HCT116 (cell line): ENCODE measurements around the gene HPCAL1. TPM values are rescaled to one million over a fixed set of nuclear protein-coding genes. Genes with fewer than 3 reads are reported as not detected.

Experiments
- ATAC-seq: fragments of 200-7000 bp; cut with Tn5 transposase; 2 replicates; pipeline ENCODE4 v1.9.1; 2020; ENCODE audit warnings: mild to moderate bottlenecking, moderate library complexity
- BruUV-seq: library from RNA; stranded (reverse); fragments of 400-500 nt; replicated peaks from 2 replicates; lab custom pipeline; 2021; lab: Mats Ljungman, UMichigan
- CTCF ChIA-PET: fragments of 300-600 bp; sonication (Branson Sonifier 250); formaldehyde crosslinking; loops from one replicate; lab custom pipeline; 2021; ENCODE audit warnings: antibody characterized with exemption; lab: Charles Lee
- POLR2A ChIA-PET: fragments of 300-600, 350-600 bp; sonication (Branson Sonifier 250); formaldehyde crosslinking; loops from one replicate; lab custom pipeline; 2021; ENCODE audit warnings: antibody characterized with exemption; lab: Charles Lee
- RAD21 ChIA-PET, 2 experiments: fragments of 300-600 bp; sonication (Branson Sonifier 250); formaldehyde crosslinking; loops; one replicate each; lab custom pipeline; 2023; ENCODE audit warnings: low total read pairs in 2 of 2; ENCODE audit not compliant: uncharacterized antibody in 2 of 2, unreplicated experiment in 2 of 2, low non-redundant PET in 1 of 2; lab: Charles Lee
- DNase-seq: peaks from one replicate; pipeline ENCODE4 v3.0.0-alpha.2; 2010; ENCODE audit warnings: low read depth, low spot score
- H2AFZ ChIP-seq: fragments of 200-600 bp; shearing (Covaris generic), sonication (generic); 2 replicates; pipeline ENCODE4 v1.6.1; 2017; ENCODE audit warnings: low read depth, mixed run types, mixed read lengths, antibody characterized with exemption, low read length; ENCODE audit not compliant: poor library complexity, severe bottlenecking
- H3K27ac ChIP-seq: 2 replicates; pipeline ENCODE4 v1.5.1; 2012; ENCODE audit warnings: low read depth, low read length
- H3K27me3 ChIP-seq: fragments of 200-600 bp; sonication (generic); 2 replicates; pipeline ENCODE4 v1.6.1; 2016; ENCODE audit warnings: mixed run types, low read length, mixed read lengths; ENCODE audit not compliant: insufficient read depth
- H3K36me3 ChIP-seq, 2 experiments: fragments of 200-500 bp in 1 of 2; fragments of 200-600 bp in 1 of 2; sonication (Bioruptor generic) in 1 of 2; sonication (generic) in 1 of 2; 2 replicates each; pipeline versions ENCODE4 v1.5.1 to v1.6.1; 2014 to 2016; ENCODE audit warnings: low read length in 2 of 2, inconsistent platforms in 1 of 2, mixed read lengths in 1 of 2, mixed run types in 1 of 2; ENCODE audit not compliant: insufficient read depth in 2 of 2, control insufficient read depth in 1 of 2
- H3K4me1 ChIP-seq, 2 experiments: fragments of 200-600 bp in 1 of 2; sonication (generic) in 1 of 2; 2 replicates each; pipeline versions ENCODE4 v1.5.1 to v1.6.1; 2012 to 2017; ENCODE audit warnings: low read length in 2 of 2, inconsistent platforms in 1 of 2, mild to moderate bottlenecking in 1 of 2, mixed read lengths in 1 of 2, mixed run types in 1 of 2, moderate library complexity in 1 of 2; ENCODE audit not compliant: insufficient read depth in 2 of 2, control insufficient read depth in 1 of 2
- H3K4me2 ChIP-seq: fragments of 200-600 bp; sonication (generic); 2 replicates; pipeline ENCODE4 v1.6.1; 2017; ENCODE audit warnings: mixed run types, low read length, mixed read lengths
- H3K4me3 ChIP-seq, 2 experiments: fragments of 200-600 bp in 1 of 2; sonication (generic) in 1 of 2; replicated peaks in 1 of 2; 2 replicates each; pipeline ENCODE4 v1.5.1; 2011 to 2016; ENCODE audit warnings: low read length in 2 of 2, control low read depth in 1 of 2, low read depth in 1 of 2, mild to moderate bottlenecking in 1 of 2, mixed read lengths in 1 of 2, mixed run types in 1 of 2
- H3K79me2 ChIP-seq: fragments of 200-600 bp; sonication (generic); 2 replicates; pipeline ENCODE4 v1.6.1; 2017; ENCODE audit warnings: mild to moderate bottlenecking, mixed run types, low read length, moderate library complexity, mixed read lengths; ENCODE audit not compliant: insufficient read depth
- H3K9ac ChIP-seq: fragments of 200-600 bp; sonication (generic); 2 replicates; pipeline ENCODE4 v1.6.1; 2016; ENCODE audit warnings: low read length, mixed read lengths
- H3K9me2 ChIP-seq: fragments of 200-600 bp; sonication (generic), shearing (Covaris generic); 2 replicates; pipeline ENCODE4 v1.6.1; 2017; ENCODE audit warnings: mixed run types, mild to moderate bottlenecking, moderate library complexity; ENCODE audit not compliant: insufficient read depth
- H3K9me3 ChIP-seq, 2 experiments: fragments of 200-500 bp in 1 of 2; fragments of 200-600 bp in 1 of 2; sonication (Bioruptor generic) in 1 of 2; sonication (generic) in 1 of 2; 2 replicates each; pipeline ENCODE4 v1.6.1; 2014 to 2017; ENCODE audit warnings: low read length in 2 of 2, mixed read lengths in 2 of 2, inconsistent platforms in 1 of 2, low read depth in 1 of 2, mild to moderate bottlenecking in 1 of 2, mixed run types in 1 of 2, moderate library complexity in 1 of 2; ENCODE audit not compliant: control insufficient read depth in 1 of 2, insufficient read depth in 1 of 2
- H4K20me1 ChIP-seq: fragments of 200-600 bp; sonication (generic), shearing (Covaris generic); 2 replicates; pipeline ENCODE4 v1.6.1; 2017; ENCODE audit warnings: mixed run types, mild to moderate bottlenecking, moderate library complexity; ENCODE audit not compliant: insufficient read depth
- CBX3 ChIP-seq: IDR thresholded peaks from 2 replicates; pipeline ENCODE4 v1.6.1; 2012; ENCODE audit warnings: low read depth
- CEBPB ChIP-seq: IDR thresholded peaks from 2 replicates; pipeline ENCODE4 v1.6.1; 2012; ENCODE audit warnings: low read depth
- CTCF ChIP-seq, 3 experiments: fragments of 200-600 bp in 1 of 3; sonication (generic) in 1 of 3; IDR thresholded peaks in 2 of 3; conservative IDR thresholded peaks in 1 of 3; 2 replicates each; pipeline ENCODE4 v1.5.1; 2012 to 2017; ENCODE audit warnings: low read depth in 2 of 3, low read length in 2 of 3, antibody characterized with exemption in 1 of 3, borderline replicate concordance in 1 of 3, control low read depth in 1 of 3, mild to moderate bottlenecking in 1 of 3, mixed read lengths in 1 of 3, mixed run types in 1 of 3, moderate library complexity in 1 of 3; ENCODE audit not compliant: insufficient read depth in 1 of 3
- EGR1 ChIP-seq: IDR thresholded peaks from 2 replicates; pipeline ENCODE4 v1.6.1; 2012; ENCODE audit warnings: low read depth
- ELF1 ChIP-seq: IDR thresholded peaks from 2 replicates; pipeline ENCODE4 v1.6.1; 2012; ENCODE audit warnings: low read depth, borderline replicate concordance
- EZH2phosphoT487 ChIP-seq: fragments of 200-600 bp; IDR thresholded peaks from 2 replicates; pipeline ENCODE4 v1.6.1; 2018; ENCODE audit warnings: antibody characterized with exemption, borderline replicate concordance
- FOSL1 ChIP-seq: IDR thresholded peaks from 2 replicates; pipeline ENCODE4 v1.6.1; 2012; ENCODE audit warnings: low read depth
- JUND ChIP-seq: IDR thresholded peaks from 2 replicates; pipeline ENCODE4 v1.6.1; 2012
- POLR2A ChIP-seq: IDR thresholded peaks from 2 replicates; pipeline ENCODE4 v1.7.0; 2011; ENCODE audit warnings: borderline replicate concordance; ENCODE audit not compliant: insufficient read depth, insufficient read length; ENCODE audit errors: extremely low read depth
- POLR2AphosphoS5 ChIP-seq: IDR thresholded peaks from 2 replicates; pipeline ENCODE4 v1.6.1; 2011; ENCODE audit warnings: mild to moderate bottlenecking, low read depth, low read length, moderate library complexity
- SIN3A ChIP-seq: IDR thresholded peaks from 2 replicates; pipeline ENCODE4 v1.6.1; 2012; ENCODE audit warnings: low read depth
- SP1 ChIP-seq: IDR thresholded peaks from 2 replicates; pipeline ENCODE4 v1.6.1; 2012; ENCODE audit warnings: low read depth
- SRF ChIP-seq: IDR thresholded peaks from 2 replicates; pipeline ENCODE4 v1.6.1; 2012; ENCODE audit warnings: low read depth
- YY1 ChIP-seq: IDR thresholded peaks from 2 replicates; pipeline ENCODE4 v1.6.1; 2011; ENCODE audit warnings: low read length, low read depth, moderate library complexity, mild to moderate bottlenecking; ENCODE audit not compliant: insufficient replicate concordance; ENCODE audit errors: extremely low read depth
- ZNF274 ChIP-seq: fragments of 200-500 bp; sonication (Bioruptor generic); IDR thresholded peaks from 2 replicates; pipeline ENCODE4 v1.6.1; 2014; ENCODE audit warnings: mild to moderate bottlenecking, low read depth, low read length, inconsistent platforms
- intact Hi-C: fragments of 100-400 bp; cut with micrococcal nuclease; formaldehyde crosslinking; loops from 2 replicates; pipeline ENCODE4 v1.10.0; 2022
- total RNA-seq: library from RNA; stranded (reverse); gene quantifications from one replicate; pipeline ENCODE4 v1.2.1, GENCODE V29; 2021; ENCODE audit not compliant: unreplicated experiment
- TF ChIP-seq, protein P1 (sequence below): IDR thresholded peaks from 2 replicates; pipeline ENCODE4 v1.6.1; 2012
- TF ChIP-seq, protein P2 (sequence below): IDR thresholded peaks from 2 replicates; pipeline ENCODE4 v1.6.1; 2012; ENCODE audit warnings: low read depth

The HPCAL1 gene
- total RNA-seq, 1 experiment from 2014 or later: 111 TPM

- no peak for DNase-seq
- CTCF ChIA-PET: no interaction called here
- Histone ChIP-seq H3K27ac (no peak overlapping the region), H3K36me3 (no peaks in the 10 kb centered on the region), H2AFZ (no peak overlapping the region)
- POLR2A ChIA-PET: no interaction called here
- no peak for TF ChIP-seq CTCF (IDR thresholded peaks at IDR 0.05 in 2 of 3, conservative IDR thresholded peaks at IDR 0.05 in 1 of 3; ENCODE audit: borderline replicate concordance in 1 of 3, insufficient read depth in 1 of 3, low read depth in 2 of 3, low read length in 2 of 3)
- no peak for TF ChIP-seq YY1
- no peak for TF ChIP-seq ELF1
- TF ChIP-seq EGR1: no peak
- no peak for TF ChIP-seq JUND
- TF ChIP-seq, protein P1, sequence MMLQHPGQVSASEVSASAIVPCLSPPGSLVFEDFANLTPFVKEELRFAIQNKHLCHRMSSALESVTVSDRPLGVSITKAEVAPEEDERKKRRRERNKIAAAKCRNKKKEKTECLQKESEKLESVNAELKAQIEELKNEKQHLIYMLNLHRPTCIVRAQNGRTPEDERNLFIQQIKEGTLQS: no peak
- TF ChIP-seq SP1: no peak
- no peak for TF ChIP-seq ZNF274
- TF ChIP-seq CBX3: no peak
- no peak for TF ChIP-seq SRF
- TF ChIP-seq FOSL1: no peak
- no peak for TF ChIP-seq POLR2AphosphoS5
- TF ChIP-seq, protein P2, sequence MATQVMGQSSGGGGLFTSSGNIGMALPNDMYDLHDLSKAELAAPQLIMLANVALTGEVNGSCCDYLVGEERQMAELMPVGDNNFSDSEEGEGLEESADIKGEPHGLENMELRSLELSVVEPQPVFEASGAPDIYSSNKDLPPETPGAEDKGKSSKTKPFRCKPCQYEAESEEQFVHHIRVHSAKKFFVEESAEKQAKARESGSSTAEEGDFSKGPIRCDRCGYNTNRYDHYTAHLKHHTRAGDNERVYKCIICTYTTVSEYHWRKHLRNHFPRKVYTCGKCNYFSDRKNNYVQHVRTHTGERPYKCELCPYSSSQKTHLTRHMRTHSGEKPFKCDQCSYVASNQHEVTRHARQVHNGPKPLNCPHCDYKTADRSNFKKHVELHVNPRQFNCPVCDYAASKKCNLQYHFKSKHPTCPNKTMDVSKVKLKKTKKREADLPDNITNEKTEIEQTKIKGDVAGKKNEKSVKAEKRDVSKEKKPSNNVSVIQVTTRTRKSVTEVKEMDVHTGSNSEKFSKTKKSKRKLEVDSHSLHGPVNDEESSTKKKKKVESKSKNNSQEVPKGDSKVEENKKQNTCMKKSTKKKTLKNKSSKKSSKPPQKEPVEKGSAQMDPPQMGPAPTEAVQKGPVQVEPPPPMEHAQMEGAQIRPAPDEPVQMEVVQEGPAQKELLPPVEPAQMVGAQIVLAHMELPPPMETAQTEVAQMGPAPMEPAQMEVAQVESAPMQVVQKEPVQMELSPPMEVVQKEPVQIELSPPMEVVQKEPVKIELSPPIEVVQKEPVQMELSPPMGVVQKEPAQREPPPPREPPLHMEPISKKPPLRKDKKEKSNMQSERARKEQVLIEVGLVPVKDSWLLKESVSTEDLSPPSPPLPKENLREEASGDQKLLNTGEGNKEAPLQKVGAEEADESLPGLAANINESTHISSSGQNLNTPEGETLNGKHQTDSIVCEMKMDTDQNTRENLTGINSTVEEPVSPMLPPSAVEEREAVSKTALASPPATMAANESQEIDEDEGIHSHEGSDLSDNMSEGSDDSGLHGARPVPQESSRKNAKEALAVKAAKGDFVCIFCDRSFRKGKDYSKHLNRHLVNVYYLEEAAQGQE: no peak
- no peak for TF ChIP-seq EZH2phosphoT487
- no peak for TF ChIP-seq CEBPB
- TF ChIP-seq POLR2A: no peak
- TF ChIP-seq SIN3A: no peak
- TF ChIP-seq, all 23 proteins: peak for 0
- no peaks in the 10 kb centered on the region for H4K20me1 ChIP-seq
- H3K9me3 ChIP-seq: no peaks in the 10 kb centered on the region
- ATAC-seq: no peak
- peaks cover 78% of the 10 kb centered on the region for H3K79me2 ChIP-seq
- intact Hi-C loops: no loop called here
- no peaks in the 10 kb centered on the region for H3K9me2 ChIP-seq
- no TSS peak for BruUV-seq
- RAD21 ChIA-PET: no interaction called here
- H3K4me2 ChIP-seq: no peak overlapping the region
- no peaks in the 10 kb centered on the region for H3K27me3 ChIP-seq
- peaks cover 6 to 13% of the 10 kb centered on the region in 2 experiments for H3K4me1 ChIP-seq
- H3K4me3 ChIP-seq: no peak overlapping the region
- no peak overlapping the region for H3K9ac ChIP-seq
Observed at GRCh38 chr2:10360850-10361588, 58.3 kb downstream of the HPCAL1 start.
